ENCODE results near the gene MAP3K14.

GRCh38 chr17:45326626-45327025 is 9.8 kb upstream of the MAP3K14 start:
- TF ChIP-seq CTCF (IDR thresholded peaks at IDR 0.05) (no peak), EZH2phosphoT487 (IDR thresholded peaks at IDR 0.05) (no peak), EZH2 (IDR thresholded peaks at IDR 0.05) (no peak)

All from neural progenitor cell (in vitro differentiated cells).